NCI-H2081 (cell line): ENCODE results near the gene LDAH.

ENCODE experiments used
- DNase-seq, 2 experiments: peaks; one replicate each; lab custom pipeline; 2025; lab: John Stamatoyannopoulos, UW

The LDAH gene

GRCh38 chr2:20650877-20651730, 171.8 kb downstream of the LDAH start, which contains the start of gene HS1BP3:
HS1BP3 (minus strand) TSS chr2:20651098; CDS start chr2:20651063, 35 bp downstream.
- DNase-seq, result peak; percentile 82 to 89

GRCh38 chr2:20650393-20650876, 172.5 kb downstream of the LDAH start:
- peak; percentile 49 to 61 for DNase-seq

GRCh38 chr2:20649976-20650375, 172.9 kb downstream of the LDAH start:
- DNase-seq, result no peak

- DNase-seq, result no peak
Observed at GRCh38 chr2:20649576-20649975, 173.3 kb downstream of the LDAH start.

- no peak for DNase-seq
Observed at GRCh38 chr2:20648831-20649230, 174.1 kb downstream of the LDAH start.

GRCh38 chr2:20648206-20648605, 174.7 kb downstream of the LDAH start:
- DNase-seq, result no peak

GRCh38 chr2:20647738-20648137, 175.2 kb downstream of the LDAH start:
- no peak for DNase-seq

- DNase-seq, result no peak
Observed at GRCh38 chr2:20647211-20647610, 175.7 kb downstream of the LDAH start.

- no peak for DNase-seq
Observed at GRCh38 chr2:20646446-20646845, 176.5 kb downstream of the LDAH start.

- DNase-seq, result no peak
Observed at GRCh38 chr2:20645761-20646160, 177.1 kb downstream of the LDAH start.

GRCh38 chr2:20645301-20645701, 177.6 kb downstream of the LDAH start:
- no peak for DNase-seq

- DNase-seq, result no peak
Observed at GRCh38 chr2:20643826-20644225, 179.1 kb downstream of the LDAH start.

- DNase-seq, result no peak
Observed at GRCh38 chr2:20643060-20643459, 179.8 kb downstream of the LDAH start.

- DNase-seq, result peak; percentile 64 to 70
Observed at GRCh38 chr2:20642055-20642971, 180.6 kb downstream of the LDAH start.

GRCh38 chr2:20641123-20641985, 181.5 kb downstream of the LDAH start:
- DNase-seq, result no peak

GRCh38 chr2:20640411-20641122, 182.3 kb downstream of the LDAH start:
- DNase-seq, result no peak

- DNase-seq, result no peak
Observed at GRCh38 chr2:20638646-20639430, 184.1 kb downstream of the LDAH start.

GRCh38 chr2:20638014-20638413, 184.9 kb downstream of the LDAH start:
- DNase-seq, result no peak

GRCh38 chr2:20637147-20637546, 185.8 kb downstream of the LDAH start:
- DNase-seq, result no peak
